Gastroesophageal sphincter (tissue), 3 donors: ENCODE data around the gene USP15.

ENCODE experiments used
- EP300 ChIP-seq: sonication (generic); formaldehyde crosslinking; IDR thresholded peaks from one replicate; pipeline ENCODE4 v1.6.1; 2017; ENCODE audit warnings: antibody characterized with exemption, mild to moderate bottlenecking
- POLR2A ChIP-seq, 2 donors: fragments of 450-650 bp; IDR thresholded peaks; one replicate each; pipeline ENCODE4 v1.6.1; 2017; ENCODE audit warnings: antibody characterized with exemption in 2 of 2, mild to moderate bottlenecking in 2 of 2, moderate library complexity in 1 of 2
- POLR2AphosphoS5 ChIP-seq: sonication (generic); formaldehyde crosslinking; IDR thresholded peaks from one replicate; pipeline ENCODE4 v1.6.1; 2017; ENCODE audit warnings: antibody characterized with exemption
- TF ChIP-seq, protein P1 (sequence below), 4 experiments: fragments of 200-600 bp in 2 of 4; fragments of 450-650 bp in 2 of 4; sonication (generic) in 1 of 4; IDR thresholded peaks; one replicate each; pipeline ENCODE4 v1.5.1; 2017 to 2019; ENCODE audit warnings: antibody characterized with exemption in 4 of 4, mild to moderate bottlenecking in 2 of 4, moderate library complexity in 2 of 4

DNA sequence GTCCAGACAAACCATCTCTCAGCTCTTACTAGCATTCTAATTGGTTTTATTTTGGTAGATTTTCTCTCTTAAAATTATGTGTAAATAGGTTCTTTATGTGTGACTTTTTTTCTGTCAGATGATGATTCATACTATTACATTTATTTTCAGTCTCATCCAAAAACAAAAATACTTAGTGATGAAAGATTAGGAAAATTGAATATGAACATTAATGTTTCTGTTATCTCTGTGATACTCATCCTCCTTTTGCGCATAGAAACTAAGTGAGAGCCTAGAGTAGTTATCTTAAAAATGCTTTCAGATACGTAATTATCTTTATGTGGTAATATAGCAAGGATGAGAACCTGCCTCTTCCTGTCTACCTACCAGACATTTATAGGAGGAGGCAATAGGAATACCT, 122.3 kb downstream of the USP15 start:
- no peak for TF ChIP-seq POLR2A (IDR thresholded peaks at IDR 0.05)
- TF ChIP-seq, protein P1, sequence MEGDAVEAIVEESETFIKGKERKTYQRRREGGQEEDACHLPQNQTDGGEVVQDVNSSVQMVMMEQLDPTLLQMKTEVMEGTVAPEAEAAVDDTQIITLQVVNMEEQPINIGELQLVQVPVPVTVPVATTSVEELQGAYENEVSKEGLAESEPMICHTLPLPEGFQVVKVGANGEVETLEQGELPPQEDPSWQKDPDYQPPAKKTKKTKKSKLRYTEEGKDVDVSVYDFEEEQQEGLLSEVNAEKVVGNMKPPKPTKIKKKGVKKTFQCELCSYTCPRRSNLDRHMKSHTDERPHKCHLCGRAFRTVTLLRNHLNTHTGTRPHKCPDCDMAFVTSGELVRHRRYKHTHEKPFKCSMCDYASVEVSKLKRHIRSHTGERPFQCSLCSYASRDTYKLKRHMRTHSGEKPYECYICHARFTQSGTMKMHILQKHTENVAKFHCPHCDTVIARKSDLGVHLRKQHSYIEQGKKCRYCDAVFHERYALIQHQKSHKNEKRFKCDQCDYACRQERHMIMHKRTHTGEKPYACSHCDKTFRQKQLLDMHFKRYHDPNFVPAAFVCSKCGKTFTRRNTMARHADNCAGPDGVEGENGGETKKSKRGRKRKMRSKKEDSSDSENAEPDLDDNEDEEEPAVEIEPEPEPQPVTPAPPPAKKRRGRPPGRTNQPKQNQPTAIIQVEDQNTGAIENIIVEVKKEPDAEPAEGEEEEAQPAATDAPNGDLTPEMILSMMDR (IDR thresholded peaks at IDR 0.05): no peak
- no peak for TF ChIP-seq EP300
- TF ChIP-seq POLR2AphosphoS5: no peak
